GM23338 (cell line): ENCODE results near the gene IGF1R. TPM values are rescaled to one million over a fixed set of nuclear protein-coding genes. Genes with fewer than 3 reads are reported as not detected.

ENCODE experiments used
- ATAC-seq: fragments of 200-7000 bp; cut with Tn5 transposase; 3 replicates; pipeline ENCODE4 v1.9.1; 2020
- DNase-seq: peaks from one replicate; pipeline ENCODE4 v3.0.0-alpha.2; 2015; ENCODE audit warnings: low spot score
- H2AFZ ChIP-seq: fragments of 200-600 bp; sonication (generic); 2 replicates; pipeline ENCODE4 v1.8.0; 2016; ENCODE audit warnings: antibody characterized with exemption, mild to moderate bottlenecking, moderate library complexity
- H3F3A ChIP-seq: fragments of 200-600 bp; sonication (generic); replicated peaks from 2 replicates; pipeline ENCODE4 v1.8.0; 2017; ENCODE audit warnings: antibody characterized with exemption, mixed run types, low read depth
- H3K27ac ChIP-seq: fragments of 200-600 bp; sonication (generic); 2 replicates; pipeline ENCODE4 v1.6.1; 2016; ENCODE audit warnings: low read depth
- H3K27me3 ChIP-seq: fragments of 200-600 bp; sonication (generic); 2 replicates; pipeline ENCODE4 v1.8.0; 2016; ENCODE audit warnings: mild to moderate bottlenecking, mixed run types, moderate library complexity; ENCODE audit not compliant: insufficient read depth
- H3K36me3 ChIP-seq: fragments of 200-600 bp; sonication (generic); 2 replicates; pipeline ENCODE4 v1.8.0; 2016; ENCODE audit warnings: mild to moderate bottlenecking; ENCODE audit not compliant: insufficient read depth
- H3K4me1 ChIP-seq: fragments of 200-600 bp; sonication (generic); 2 replicates; pipeline ENCODE4 v1.8.0; 2016; ENCODE audit warnings: mild to moderate bottlenecking, moderate library complexity; ENCODE audit not compliant: insufficient read depth
- H3K4me2 ChIP-seq: fragments of 200-600 bp; sonication (generic); 2 replicates; pipeline ENCODE4 v1.7.1; 2017; ENCODE audit warnings: mixed run types
- H3K4me3 ChIP-seq: fragments of 200-600 bp; sonication (generic); 2 replicates; pipeline ENCODE4 v1.6.1; 2016; ENCODE audit warnings: mixed run types
- H3K79me2 ChIP-seq: fragments of 200-600 bp; sonication (generic); replicated peaks from 2 replicates; pipeline ENCODE4 v1.8.0; 2017; ENCODE audit warnings: mild to moderate bottlenecking; ENCODE audit not compliant: insufficient read depth
- H3K9me2 ChIP-seq: fragments of 200-600 bp; sonication (generic); 2 replicates; pipeline ENCODE4 v1.8.0; 2017; ENCODE audit not compliant: insufficient read depth
- H4K20me1 ChIP-seq: fragments of 200-600 bp; sonication (generic); replicated peaks from 2 replicates; pipeline ENCODE4 v1.8.0; 2017; ENCODE audit warnings: mild to moderate bottlenecking; ENCODE audit not compliant: insufficient read depth
- H3K27ac Mint-ChIP-seq: 2 replicates; pipeline ENCODE4 v1.8.0; 2020; ENCODE audit warnings: inconsistent platforms, mild to moderate bottlenecking, moderate library complexity, mixed read lengths
- H3K27me3 Mint-ChIP-seq: 3 replicates; pipeline ENCODE4 v1.8.0; 2022; ENCODE audit warnings: low read depth, mild to moderate bottlenecking, moderate library complexity, mixed read lengths, inconsistent platforms; ENCODE audit not compliant: insufficient read depth, poor library complexity
- H3K36me3 Mint-ChIP-seq: 3 replicates; pipeline ENCODE4 v1.8.0; 2021; ENCODE audit warnings: low read depth, mild to moderate bottlenecking, inconsistent platforms, moderate library complexity, mixed read lengths
- H3K4me1 Mint-ChIP-seq: 3 replicates; pipeline ENCODE4 v1.8.0; 2020; ENCODE audit warnings: mild to moderate bottlenecking, inconsistent platforms, mixed read lengths
- H3K4me3 Mint-ChIP-seq: 3 replicates; pipeline ENCODE4 v1.8.0; 2021; ENCODE audit warnings: moderate library complexity, mild to moderate bottlenecking, inconsistent platforms, mixed read lengths
- H3K9me3 Mint-ChIP-seq: 3 replicates; pipeline ENCODE4 v1.8.0; 2020; ENCODE audit warnings: moderate library complexity, mild to moderate bottlenecking, inconsistent platforms, mixed read lengths
- CREB1 ChIP-seq: fragments of 250-450 bp; sonication (Bioruptor Pico); IDR thresholded peaks from 2 replicates; pipeline ENCODE4 v1.5.0; 2020; ENCODE audit warnings: low read depth, mild to moderate bottlenecking, moderate library complexity
- CTCF ChIP-seq, 2 experiments: fragments of 200-600 bp in 1 of 2; sonication (generic) in 1 of 2; conservative IDR thresholded peaks; 2 replicates each; pipeline versions ENCODE4 v1.5.1 to v1.6.1; 2016 to 2017; ENCODE audit warnings: antibody characterized with exemption in 2 of 2, low read depth in 2 of 2, mild to moderate bottlenecking in 2 of 2, moderate library complexity in 1 of 2
- JUNB ChIP-seq: IDR thresholded peaks from one replicate; pipeline ENCODE4 v1.6.1; 2016; ENCODE audit warnings: antibody characterized with exemption; ENCODE audit not compliant: unreplicated experiment
- NANOG ChIP-seq: IDR thresholded peaks from 2 replicates; pipeline ENCODE4 v1.6.1; 2016; ENCODE audit warnings: antibody characterized with exemption, borderline replicate concordance
- REST ChIP-seq: IDR thresholded peaks from one replicate; pipeline ENCODE4 v1.6.1; 2018; ENCODE audit warnings: antibody characterized with exemption; ENCODE audit not compliant: unreplicated experiment
- STAT1 ChIP-seq: IDR thresholded peaks from one replicate; pipeline ENCODE4 v1.6.1; 2016; ENCODE audit warnings: antibody characterized with exemption; ENCODE audit not compliant: unreplicated experiment
- ZNF331 ChIP-seq: fragments of 250-450 bp; sonication (Bioruptor Pico); IDR thresholded peaks from 2 replicates; pipeline ENCODE4 v1.5.0; 2020; ENCODE audit warnings: low read depth, mild to moderate bottlenecking, moderate library complexity
- polyA plus RNA-seq: library from polyadenylated mRNA; unstranded; fragments of >200 nt; fragmentation: Nextera tagmentation; extraction: Ambion mirVana; gene quantifications from 2 replicates; pipeline ENCODE4 v1.2.1, GENCODE V29; 2016
- total RNA-seq: library from RNA; depleted of rRNA; stranded (reverse); fragments of >200 nt; shearing (Covaris generic); gene quantifications from 2 replicates; pipeline ENCODE4 v1.2.3, GENCODE V29; 2014

IGF1R gene
- total and polyA plus RNA-seq, 2 experiments from 2014 or later, result 20.4 to 92.2 TPM

- TF ChIP-seq REST, result no peak
- TF ChIP-seq CREB1, result no peak
- TF ChIP-seq CTCF (conservative IDR thresholded peaks at IDR 0.05; ENCODE audit: low read depth in 2 of 2), result no peak
- TF ChIP-seq JUNB, result no peak
Observed at GRCh38 chr15:98838387-98839259, 190.3 kb downstream of the IGF1R start (continued).

- Histone ChIP-seq H3K4me2 (no peak overlapping the region), H3K27ac (no peak overlapping the region), H3K4me3 (no peak overlapping the region), H3K27me3 (no peaks in the 10 kb centered on the region), H2AFZ (no peak overlapping the region), H3K36me3 (no peaks in the 10 kb centered on the region), H3F3A (no peaks in the 10 kb centered on the region), H3K9me2 (no peaks in the 10 kb centered on the region), H3K79me2 (peaks cover 100% of the 10 kb centered on the region), H3K4me1 (peaks cover 39% of the 10 kb centered on the region), H4K20me1 (peaks cover 57% of the 10 kb centered on the region)
- Mint-ChIP-seq H3K36me3 (peaks cover 3% of the 10 kb centered on the region; the same call in 1 of the 3 replicates), H3K27me3 (peaks cover 5% of the 10 kb centered on the region), H3K4me3 (no peak overlapping the region), H3K9me3 (no peaks in the 10 kb centered on the region), H3K27ac (no peak overlapping the region), H3K4me1 (peaks cover 48% of the 10 kb centered on the region)
- TF ChIP-seq NANOG, result no peak
- no peak for TF ChIP-seq STAT1
- TF ChIP-seq CREB1, result no peak
- DNase-seq, result no peak
- no peak for ATAC-seq
Observed at GRCh38 chr15:98840053-98840452, 191.7 kb downstream of the IGF1R start.

- H3F3A ChIP-seq, result no peaks in the 10 kb centered on the region
- ATAC-seq (0 out of 3 replicates have a peak, but pooled peaks have one; percentile 18), DNase-seq (no peak)
- no peak overlapping the region for H3K4me3 Mint-ChIP-seq
- H4K20me1 ChIP-seq, result peaks cover 59% of the 10 kb centered on the region
- no peaks in the 10 kb centered on the region for H3K9me3 Mint-ChIP-seq
- H3K27me3 ChIP-seq, result no peaks in the 10 kb centered on the region
- no peak overlapping the region for H2AFZ ChIP-seq
- H3K36me3 ChIP-seq, result no peaks in the 10 kb centered on the region
- H3K9me2 ChIP-seq, result no peaks in the 10 kb centered on the region
- no peak overlapping the region for H3K27ac ChIP-seq
- H3K4me1 Mint-ChIP-seq, result peaks cover 59% of the 10 kb centered on the region
- peaks cover 98% of the 10 kb centered on the region for H3K79me2 ChIP-seq
- peaks cover 3% of the 10 kb centered on the region; the same call in 1 of the 3 replicates for H3K36me3 Mint-ChIP-seq
- H3K4me1 ChIP-seq, result peaks cover 49% of the 10 kb centered on the region
- H3K4me2 ChIP-seq, result no peak overlapping the region
- H3K27me3 Mint-ChIP-seq, result peaks cover 5% of the 10 kb centered on the region
- no peak overlapping the region for H3K4me3 ChIP-seq
- H3K27ac Mint-ChIP-seq, result peak overlapping the region; percentile 60; the same call in 1 of the 2 replicates
- TF ChIP-seq STAT1 (no peak), CREB1 (no peak), CTCF (conservative IDR thresholded peaks at IDR 0.05; ENCODE audit: low read depth in 2 of 2) (no peak), ZNF331 (CRISPR knock-in tag) (no peak)
Observed at GRCh38 chr15:98841419-98841970, 193.2 kb downstream of the IGF1R start.
